ENCODE data around the gene MDM1. TPM values are rescaled to one million over a fixed set of nuclear protein-coding genes. Genes with fewer than 3 reads are reported as not detected.

The MDM1 gene
- polyA plus RNA-seq, 1 experiment: 8.5 TPM

DNA sequence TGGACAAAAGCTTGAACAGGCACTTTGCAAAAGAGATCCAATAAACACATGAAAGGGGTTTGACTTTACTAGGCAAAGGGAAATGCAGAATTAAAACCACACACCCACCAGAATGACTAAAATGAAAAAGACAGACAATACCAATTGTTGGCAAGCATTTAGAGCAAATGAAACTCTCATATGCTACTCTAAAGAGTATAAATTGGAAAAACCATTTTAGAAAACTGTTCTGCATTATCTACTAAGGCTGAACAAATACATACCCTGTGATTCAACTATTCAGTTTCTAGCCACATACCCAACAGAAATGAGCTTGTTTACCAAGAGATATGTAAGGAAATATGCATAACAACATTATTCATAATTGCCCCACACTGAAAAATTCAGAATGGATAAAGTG is 70.3 kb downstream of the MDM1 start:
- TF ChIP-seq CTCF (IDR thresholded peaks at IDR 0.05; ENCODE audit: insufficient read depth, low read depth, low read length): no peak
- no peaks in the 10 kb centered on the region for H3K27me3 ChIP-seq (ENCODE audit: control insufficient read depth, insufficient read depth, low read length)
- CTCF ChIA-PET: interaction anchor here (0.6 to 1.0 kb wide), 2 partner anchors 16 to 54 kb away, joined by 3 read pairs; no protein-coding TSS in a partner anchor
- no peak for DNase-seq (ENCODE audit: low read depth)
- POLR2A ChIA-PET: no interaction called here
- H3K36me3 ChIP-seq (ENCODE audit: control insufficient read depth, insufficient read depth, low read length): no peaks in the 10 kb centered on the region
- no peak overlapping the region for H3K4me3 ChIP-seq (ENCODE audit: low read depth, low read length)

DNA sequence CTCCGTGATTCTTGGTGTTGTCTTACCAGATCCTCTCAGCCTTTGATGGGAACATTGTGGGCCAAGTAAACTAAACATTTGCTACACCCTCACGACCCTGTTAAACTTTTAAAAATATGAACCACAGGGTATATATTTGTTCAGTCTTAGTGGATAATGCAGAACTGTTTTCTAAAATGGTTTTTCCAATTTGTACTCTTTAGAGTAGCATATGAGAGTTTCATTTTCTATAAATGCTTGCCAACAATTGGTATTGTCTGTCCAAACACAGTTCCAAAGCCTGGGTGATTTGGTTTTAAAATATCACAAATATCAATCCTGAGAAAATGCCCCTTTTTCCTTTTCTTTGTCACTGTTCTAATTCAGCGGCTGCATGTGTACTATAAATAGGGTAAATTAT is 72.0 kb downstream of the MDM1 start:
- TF ChIP-seq CTCF (IDR thresholded peaks at IDR 0.05; ENCODE audit: insufficient read depth, low read depth, low read length): no peak
- ChIA-PET POLR2A (no interaction called here), CTCF (no interaction called here)
- no peaks in the 10 kb centered on the region for H3K36me3 ChIP-seq (ENCODE audit: control insufficient read depth, insufficient read depth, low read length)
- H3K4me3 ChIP-seq (ENCODE audit: low read depth, low read length): no peak overlapping the region
- H3K27me3 ChIP-seq (ENCODE audit: control insufficient read depth, insufficient read depth, low read length): no peaks in the 10 kb centered on the region
- no peak for DNase-seq (ENCODE audit: low read depth)

DNA sequence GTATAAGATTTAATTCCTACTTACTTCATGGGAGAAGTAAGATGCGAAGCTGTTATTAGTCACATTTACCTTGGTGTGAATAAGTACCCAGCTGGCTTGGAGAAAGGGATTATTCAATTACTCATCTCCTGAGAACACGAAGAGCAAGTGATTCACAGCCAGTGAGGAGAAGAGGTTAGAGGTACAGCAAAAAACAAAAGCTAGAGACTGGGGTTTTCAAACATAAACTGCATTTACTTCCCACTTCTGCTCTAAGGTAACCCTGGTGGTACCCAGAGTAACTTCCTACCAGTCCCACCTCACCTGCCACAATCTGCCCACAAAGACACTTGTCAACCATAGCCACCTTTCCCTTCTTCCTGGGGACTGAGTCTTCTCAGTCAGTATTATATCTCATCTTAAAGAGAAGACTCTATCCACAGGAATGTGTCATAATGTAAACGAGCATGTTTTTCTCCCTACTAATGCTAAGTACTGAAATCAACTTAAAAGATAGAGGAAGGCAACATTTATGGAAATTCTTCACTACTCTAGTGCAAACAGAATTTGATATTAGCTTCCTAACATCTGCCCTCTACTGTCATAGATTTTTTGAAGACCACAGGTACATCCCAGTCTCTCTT is 72.7 kb downstream of the MDM1 start:
- no peak overlapping the region for H3K4me3 ChIP-seq (ENCODE audit: low read depth, low read length)
- CTCF ChIA-PET: no interaction called here
- TF ChIP-seq CTCF (IDR thresholded peaks at IDR 0.05; ENCODE audit: insufficient read depth, low read depth, low read length): no peak

GRCh38 chr12:68253504-68253903 is 78.7 kb downstream of the MDM1 start, which contains the start of gene IL22:
IL22 (minus strand) TSS chr12:68253604; CDS start chr12:68253448, 156 bp downstream.
- TF ChIP-seq CTCF (IDR thresholded peaks at IDR 0.05; ENCODE audit: insufficient read depth, low read depth, low read length): no peak
- DNase-seq (ENCODE audit: low read depth): no peak
- Histone ChIP-seq H3K36me3 (ENCODE audit: control insufficient read depth, insufficient read depth, low read length) (no peaks in the 10 kb centered on the region), H3K27me3 (ENCODE audit: control insufficient read depth, insufficient read depth, low read length) (peaks cover 2% of the 10 kb centered on the region; the same call in 1 of the 2 replicates), H3K4me3 (ENCODE audit: low read depth, low read length) (no peak within 1 kb of the TSS)
- POLR2A ChIA-PET: interaction anchor here (0.5 kb wide), 1 partner anchor 15 kb away, joined by 3 read pairs; no protein-coding TSS in a partner anchor
- CTCF ChIA-PET: interaction anchor here (0.6 kb wide), 1 partner anchor 27 kb away, joined by 3 read pairs; no protein-coding TSS in a partner anchor

More for the DNA sequence above, 72.7 kb downstream of the MDM1 start:
- Histone ChIP-seq H3K27me3 (ENCODE audit: control insufficient read depth, insufficient read depth, low read length) (no peaks in the 10 kb centered on the region), H3K36me3 (ENCODE audit: control insufficient read depth, insufficient read depth, low read length) (no peaks in the 10 kb centered on the region)
- POLR2A ChIA-PET: no interaction called here
- no peak for DNase-seq (ENCODE audit: low read depth)

GRCh38 chr12:68252077-68252476 is 80.1 kb downstream of the MDM1 start:
- POLR2A ChIA-PET: no interaction called here
- H3K27me3 ChIP-seq (ENCODE audit: control insufficient read depth, insufficient read depth, low read length): peaks cover 2% of the 10 kb centered on the region; the same call in 1 of the 2 replicates
- no peaks in the 10 kb centered on the region for H3K36me3 ChIP-seq (ENCODE audit: control insufficient read depth, insufficient read depth, low read length)
- no peak for DNase-seq (ENCODE audit: low read depth)
- TF ChIP-seq CTCF (IDR thresholded peaks at IDR 0.05; ENCODE audit: insufficient read depth, low read depth, low read length): no peak
- no peak overlapping the region for H3K4me3 ChIP-seq (ENCODE audit: low read depth, low read length)
- CTCF ChIA-PET: interaction anchor here (0.7 kb wide), 1 partner anchor 57 kb away, joined by 3 read pairs; no protein-coding TSS in a partner anchor
